Stimulated activated CD4-positive, alpha-beta T cell treated with anti-CD3 and anti-CD28 coated beads, Interleukin-12 subunit alpha, Interleukin-12 subunit beta, amount 100 ng/mL, for 4 hours (primary cell): ENCODE data around the gene TFDP2.

ENCODE experiments used
- DNase-seq: peaks from one replicate; pipeline ENCODE4 v3.0.0-alpha.2; 2020

Gene TFDP2

DNA sequence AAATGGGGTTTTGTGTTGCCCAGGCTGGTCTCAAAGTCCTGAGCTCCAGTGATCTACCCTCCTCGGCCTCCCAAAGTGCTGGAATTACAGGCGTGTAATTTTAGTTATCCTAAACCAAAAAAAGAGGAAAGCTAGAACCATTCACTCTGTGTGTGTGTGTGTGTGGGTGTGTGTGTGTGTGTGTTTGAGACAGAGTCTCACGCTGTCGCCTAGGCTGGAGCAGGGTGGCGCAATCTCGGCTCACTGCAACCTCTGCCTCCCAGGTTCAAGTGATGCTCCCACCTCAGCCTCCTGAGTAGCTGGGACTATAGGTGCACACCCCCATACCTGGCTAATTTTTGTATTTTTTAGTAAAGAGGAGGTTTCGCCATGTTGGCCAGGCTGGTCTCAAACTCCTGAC lies 84.0 kb downstream of the TFDP2 start:
- no peak for DNase-seq

DNA sequence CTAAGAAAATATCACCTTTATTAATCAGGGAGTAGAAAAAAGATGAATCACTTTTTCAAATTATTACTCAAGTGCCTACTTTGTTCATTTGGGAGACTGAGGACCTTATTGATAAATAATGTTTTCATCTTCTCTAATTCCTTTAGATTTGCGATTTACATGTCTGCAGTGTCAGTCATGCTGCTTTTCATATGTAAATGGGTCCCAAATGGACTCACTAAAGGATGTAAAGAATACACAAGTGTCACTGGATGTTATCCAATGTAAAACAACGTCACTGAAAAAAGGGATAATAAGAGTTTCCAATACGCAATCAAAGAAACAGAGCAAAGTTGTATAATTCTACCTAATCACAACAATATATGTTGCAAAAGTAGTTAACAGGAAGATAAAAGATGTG lies 84.9 kb downstream of the TFDP2 start:
- no peak for DNase-seq

DNA sequence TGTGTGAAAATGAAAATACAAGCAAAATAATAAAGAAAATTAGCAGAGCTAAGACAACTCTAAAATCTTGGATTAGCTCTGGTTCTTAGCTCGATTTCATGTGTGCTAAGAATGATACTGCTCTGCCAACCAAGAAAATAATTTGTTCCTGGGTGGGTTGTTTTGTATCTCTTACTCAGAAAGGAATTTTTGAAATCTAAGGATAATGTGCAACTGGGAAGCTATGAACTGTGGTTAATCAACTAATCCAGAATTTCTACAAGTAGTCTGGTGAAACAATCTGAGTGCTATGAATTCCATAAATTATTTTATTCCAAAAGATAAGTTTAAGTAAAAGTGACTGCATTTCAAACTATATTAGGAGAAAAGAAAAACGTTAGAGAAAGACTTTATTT lies 92.0 kb downstream of the TFDP2 start:
- no peak for DNase-seq

DNA sequence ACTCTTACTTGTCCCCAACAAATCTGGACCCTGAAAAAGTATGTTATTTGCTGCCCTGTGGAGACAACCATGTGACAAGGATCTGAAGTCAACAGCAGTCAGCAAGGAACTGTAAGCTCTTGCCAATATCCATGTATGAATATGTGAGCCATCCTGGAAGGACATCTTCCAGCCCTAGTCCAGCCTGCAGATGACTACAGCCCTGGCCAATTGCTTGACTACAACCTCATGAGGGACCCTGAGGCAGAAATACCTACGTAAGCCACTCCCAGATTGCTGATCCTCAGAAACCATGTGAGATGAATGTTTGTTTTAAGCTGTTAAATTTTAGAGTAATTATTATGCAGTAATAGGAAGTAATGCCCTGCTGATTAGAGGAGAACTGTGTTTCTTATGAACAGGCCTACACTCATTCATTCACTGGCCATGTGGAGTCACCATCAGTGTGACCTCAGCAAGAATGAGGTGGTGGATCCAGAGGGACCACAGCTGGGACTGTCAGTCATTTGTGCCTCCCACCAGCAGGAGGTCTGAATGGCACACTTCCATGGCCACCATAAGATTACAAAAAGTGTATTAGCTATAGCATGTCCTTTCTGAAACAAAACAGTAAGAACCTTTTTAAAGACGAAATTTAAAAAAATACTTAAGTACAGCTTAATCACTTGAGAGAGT lies 92.6 kb downstream of the TFDP2 start:
- DNase-seq, result no peak

DNA sequence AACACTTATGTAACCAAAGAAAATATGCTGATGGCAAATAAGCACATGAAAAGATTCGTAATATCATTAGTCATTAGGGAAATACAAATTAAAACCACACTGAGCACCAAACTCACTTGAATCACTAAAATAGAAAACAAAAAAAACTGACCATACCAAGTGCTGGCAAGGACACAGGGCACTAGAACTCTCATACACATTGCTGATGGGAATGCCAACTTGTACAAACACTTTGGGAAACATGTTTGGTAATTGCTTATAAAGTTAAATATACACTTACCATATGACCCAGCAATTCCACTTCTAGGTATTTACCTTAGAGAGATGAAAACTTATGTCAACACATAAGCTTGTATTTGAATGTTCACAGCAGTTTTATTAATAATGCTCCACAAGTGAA lies 95.5 kb downstream of the TFDP2 start:
- DNase-seq, result no peak

DNA sequence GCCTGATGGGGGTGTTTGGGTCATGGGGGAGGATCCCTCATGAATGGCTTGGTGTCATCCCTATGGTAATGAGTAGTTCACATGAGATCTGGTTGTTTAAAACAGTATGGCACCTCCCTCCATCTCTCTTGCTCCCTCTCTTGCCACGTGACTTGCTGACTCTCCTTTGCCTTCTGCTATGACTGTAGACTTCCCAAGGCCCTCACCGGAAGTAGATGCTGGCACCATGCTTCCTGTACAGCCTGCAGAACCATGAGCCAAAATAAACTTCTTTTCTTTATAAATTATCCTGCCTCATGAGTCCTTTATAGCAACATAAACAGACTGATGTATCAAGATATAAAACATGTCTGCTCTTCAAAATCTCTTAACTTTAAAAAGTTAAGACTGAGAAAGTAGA lies 96.1 kb downstream of the TFDP2 start:
- no peak for DNase-seq

DNA sequence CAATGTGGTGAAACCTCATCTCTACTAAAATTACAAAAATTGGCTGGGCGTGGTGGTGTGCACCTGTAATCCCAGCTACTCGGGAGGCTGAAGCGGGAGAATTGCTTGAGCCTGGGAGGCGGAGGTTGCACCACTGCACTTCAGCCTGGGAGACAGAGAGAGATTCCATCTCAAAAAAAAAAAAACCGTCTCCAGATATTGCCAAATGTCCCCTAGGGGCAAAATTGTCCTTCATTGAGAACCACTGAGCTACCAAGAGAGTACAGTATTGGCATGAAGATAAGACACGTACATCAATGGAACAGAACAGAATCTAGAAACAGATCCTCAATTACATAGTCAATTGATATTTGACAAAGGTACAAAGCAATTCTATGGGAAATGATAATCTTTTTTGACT lies 98.0 kb downstream of the TFDP2 start:
- no peak for DNase-seq

DNA sequence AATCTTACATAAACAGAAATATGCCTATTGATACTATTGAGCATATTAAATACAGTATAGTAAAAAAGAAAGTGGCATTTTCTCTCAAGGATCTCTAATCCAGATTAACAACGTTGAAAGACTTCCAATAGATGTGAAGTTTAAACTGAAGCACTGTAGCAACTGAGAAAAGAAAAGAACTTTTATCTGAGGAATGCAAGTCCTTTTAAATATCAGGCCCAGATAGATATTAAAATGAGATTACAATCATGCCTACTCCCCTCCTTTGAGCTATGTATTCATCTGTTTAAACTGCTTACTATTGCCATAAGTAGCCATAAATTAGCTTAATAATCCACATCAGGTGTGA lies 102.3 kb downstream of the TFDP2 start:
- no peak for DNase-seq

DNA sequence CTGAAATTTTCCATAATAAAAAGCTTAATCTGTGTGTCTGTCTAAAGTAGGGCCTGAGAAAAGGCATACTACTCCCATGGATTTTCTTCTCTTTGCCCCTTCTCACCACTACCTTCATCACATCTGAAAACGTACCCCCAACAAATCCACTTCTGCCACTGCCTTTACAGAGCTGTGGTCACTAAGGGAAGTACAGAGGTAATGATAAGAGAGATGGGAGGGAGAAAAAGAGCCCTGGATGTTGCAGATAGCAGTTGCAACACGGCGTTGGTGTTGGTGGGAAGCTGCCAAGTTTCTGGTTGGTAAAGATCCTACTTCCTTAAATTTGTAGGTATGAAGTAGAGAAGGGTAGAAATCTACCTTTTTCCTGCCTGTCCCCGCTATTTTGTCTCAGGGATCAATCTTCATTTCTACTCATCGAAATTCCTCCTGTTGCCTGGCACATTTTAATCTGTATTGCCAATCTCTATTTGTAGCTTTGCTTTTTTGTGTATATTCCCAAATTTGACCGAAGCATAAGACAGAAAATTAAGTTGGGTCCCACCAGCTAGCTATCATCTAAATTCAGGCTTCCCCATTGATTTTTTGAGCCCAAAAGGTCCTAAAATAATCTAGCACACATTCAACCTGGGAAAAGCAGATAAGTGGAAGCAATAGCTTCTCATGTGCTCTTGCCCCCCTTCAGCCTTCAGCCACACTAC lies 102.9 kb downstream of the TFDP2 start:
- no peak for DNase-seq

DNA sequence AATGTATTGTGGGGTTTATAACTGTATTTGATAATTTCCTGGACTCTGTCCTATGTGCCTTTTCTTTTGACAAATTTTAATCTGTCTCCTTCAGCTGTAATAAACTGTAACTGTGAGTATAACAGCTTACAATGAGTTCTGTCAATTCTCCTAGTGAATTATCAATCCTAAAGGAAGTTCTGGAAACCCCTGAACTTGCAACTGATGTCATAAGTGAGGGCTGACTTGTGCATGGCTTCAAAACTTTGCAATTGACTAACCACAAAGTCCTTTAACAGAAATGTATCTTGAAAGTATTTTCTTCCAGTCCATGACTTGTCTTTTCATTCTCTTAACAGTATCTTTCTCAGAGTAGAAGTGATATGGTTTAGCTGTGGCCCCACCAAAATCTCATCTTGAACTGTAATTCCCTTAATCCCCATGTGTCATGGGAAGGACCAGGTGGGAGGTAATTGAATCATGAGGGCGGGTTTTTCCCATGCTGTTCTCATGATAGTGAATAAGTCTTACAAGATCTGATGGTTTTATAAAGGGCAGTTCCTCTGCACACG lies 108.3 kb downstream of the TFDP2 start:
- no peak for DNase-seq

DNA sequence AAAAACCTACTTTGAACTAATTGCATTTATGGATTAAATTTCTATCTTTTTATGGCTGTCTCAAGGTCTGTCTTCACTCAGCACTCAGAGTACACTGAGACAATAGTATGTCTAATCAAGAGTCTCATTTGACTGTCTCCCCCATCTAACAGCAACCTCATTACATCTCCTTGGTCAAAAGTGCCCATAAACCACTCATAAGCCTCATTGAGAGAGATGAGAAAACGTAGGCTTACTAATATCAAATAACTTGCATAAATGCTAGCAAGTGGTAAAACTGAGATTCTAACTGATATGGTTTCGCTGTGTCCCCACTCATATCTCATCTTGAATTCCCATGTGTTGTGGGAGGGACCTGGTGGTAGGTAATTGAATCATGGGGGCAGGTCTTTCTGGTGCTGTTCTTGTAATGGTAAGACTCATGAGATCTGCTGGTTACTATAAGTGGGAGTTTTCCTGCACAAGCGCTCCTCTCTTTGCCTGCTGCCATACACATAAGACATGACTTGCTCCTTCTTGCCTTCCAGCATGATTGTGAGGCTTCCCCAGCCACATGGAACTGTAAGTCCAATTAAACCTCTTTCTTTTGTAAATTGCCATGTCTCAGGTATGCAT lies 113.9 kb downstream of the TFDP2 start:
- DNase-seq, result no peak

DNA sequence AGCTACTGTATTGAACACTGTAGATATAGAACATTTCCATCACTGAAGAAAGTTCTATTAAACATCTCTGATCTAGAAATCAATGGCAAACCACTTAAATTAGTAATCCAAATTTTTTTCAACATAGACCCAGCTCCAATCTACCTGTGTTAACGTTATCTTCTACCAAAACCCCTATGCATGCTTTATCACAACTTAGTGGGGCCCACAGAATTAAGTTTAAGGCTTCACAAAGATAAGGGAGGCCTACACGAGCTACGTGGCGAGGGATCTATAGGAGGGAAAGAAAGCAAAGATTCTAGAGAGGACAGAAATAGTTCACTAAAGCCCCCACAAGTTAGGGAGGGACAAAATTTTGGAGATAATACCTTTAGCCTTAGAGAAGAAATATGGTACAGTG lies 116.1 kb downstream of the TFDP2 start:
- no peak for DNase-seq

DNA sequence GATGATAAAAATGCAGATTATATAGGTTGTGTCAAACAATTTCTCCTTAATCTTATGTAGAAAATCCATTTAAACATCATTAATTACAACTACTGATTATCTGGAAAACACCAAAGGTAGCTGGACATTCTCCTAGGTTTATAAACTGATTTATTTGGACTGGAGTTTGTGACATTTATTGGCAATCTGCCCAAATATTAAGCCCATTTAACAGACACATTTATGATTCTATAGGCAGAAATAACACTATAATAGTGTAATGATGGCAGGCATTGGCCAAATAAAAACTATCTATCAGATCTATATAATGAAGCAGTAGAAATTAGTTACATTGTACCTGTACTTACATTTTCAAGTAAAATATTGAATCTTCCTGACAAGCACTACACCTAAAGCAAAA lies 117.8 kb downstream of the TFDP2 start:
- DNase-seq, result no peak

DNA sequence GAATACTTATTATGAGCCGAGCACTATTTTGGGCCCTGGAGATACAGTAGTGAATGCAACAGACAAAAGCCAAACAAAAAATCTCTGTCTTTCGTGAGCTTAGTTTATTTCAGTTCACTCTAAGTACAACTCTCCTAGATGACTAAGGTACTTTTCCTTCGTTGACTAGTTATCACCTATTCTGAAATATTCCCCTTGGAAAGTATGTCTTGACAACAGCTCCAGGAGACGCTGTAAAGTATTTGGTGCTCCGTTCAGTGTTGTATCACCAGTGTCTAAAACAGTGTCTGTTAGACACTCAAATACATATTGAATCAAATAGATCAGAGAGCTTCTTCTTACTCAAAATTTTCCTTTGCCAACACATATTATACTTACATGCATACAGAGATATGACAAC lies 119.6 kb downstream of the TFDP2 start:
- no peak for DNase-seq

DNA sequence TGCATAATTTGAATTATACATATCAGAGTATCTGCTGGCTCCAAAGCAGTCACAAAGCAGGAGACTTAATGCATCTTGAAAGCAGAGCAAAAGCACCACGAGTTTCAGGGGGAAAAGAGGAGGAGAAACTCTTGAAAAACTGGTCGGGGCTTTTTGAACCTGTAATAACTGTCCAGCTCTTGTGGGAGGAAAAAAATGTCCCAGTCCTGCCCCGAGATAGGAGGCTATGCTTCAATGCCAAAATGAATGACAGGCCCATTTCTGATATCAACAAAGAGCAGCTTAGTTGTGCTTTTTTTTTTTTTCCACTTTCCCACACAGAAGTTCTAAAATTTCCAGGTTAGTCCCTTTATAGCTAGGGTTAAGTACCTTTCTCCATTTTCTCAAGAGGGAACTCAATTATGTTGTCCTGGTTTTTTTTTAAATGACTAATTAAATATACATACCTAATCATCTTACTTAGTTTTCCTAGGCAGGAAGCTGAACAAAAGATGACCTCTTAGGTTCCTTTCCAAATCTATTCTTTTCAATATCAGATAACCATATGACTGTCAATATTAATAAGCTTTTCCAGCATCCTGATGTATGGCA lies 120.2 kb downstream of the TFDP2 start:
- DNase-seq, result no peak

DNA sequence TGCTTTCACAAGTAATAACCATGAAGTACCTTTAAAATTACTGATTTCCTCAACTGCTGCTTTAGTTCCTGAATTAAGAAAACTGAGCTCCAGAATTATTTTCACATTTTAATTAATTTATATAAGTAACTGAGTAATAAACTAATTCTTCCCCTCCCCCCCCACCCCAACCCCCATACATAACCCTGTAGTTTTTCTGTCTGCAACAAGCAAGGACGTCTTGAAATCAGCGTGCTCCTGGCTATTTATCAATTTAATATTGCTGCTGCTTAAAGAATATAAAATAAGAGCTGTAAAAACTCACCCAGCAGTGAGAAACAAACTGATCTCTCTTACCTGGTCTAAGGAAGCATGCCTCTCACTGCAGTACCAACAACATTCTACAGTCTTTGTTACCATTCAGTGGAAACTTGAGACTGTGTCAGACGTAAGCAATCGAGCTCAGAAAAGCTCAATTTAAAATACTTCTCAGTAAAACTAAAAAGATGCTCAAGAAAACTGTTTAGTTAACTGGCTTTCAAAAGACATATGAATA lies 121.0 kb downstream of the TFDP2 start:
- DNase-seq, result no peak

DNA sequence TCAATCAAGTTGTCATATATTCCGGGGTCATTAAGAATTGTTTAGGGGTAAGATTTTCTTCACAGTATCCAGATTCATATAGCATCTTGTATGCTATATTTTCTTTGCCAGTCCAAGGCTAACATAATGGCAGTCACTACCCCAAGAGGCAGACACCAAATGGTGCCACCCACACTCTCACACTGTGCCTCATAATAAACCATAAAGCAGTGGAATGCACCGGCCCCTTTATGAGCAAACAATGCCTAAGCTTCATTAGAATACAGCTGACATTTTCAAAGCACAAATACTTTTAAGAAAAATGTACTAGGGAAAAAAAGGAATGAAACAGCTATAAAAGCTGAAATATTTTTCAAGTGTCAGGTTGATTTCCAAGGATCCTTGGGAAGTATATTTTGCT lies 121.6 kb downstream of the TFDP2 start:
- DNase-seq, result no peak

DNA sequence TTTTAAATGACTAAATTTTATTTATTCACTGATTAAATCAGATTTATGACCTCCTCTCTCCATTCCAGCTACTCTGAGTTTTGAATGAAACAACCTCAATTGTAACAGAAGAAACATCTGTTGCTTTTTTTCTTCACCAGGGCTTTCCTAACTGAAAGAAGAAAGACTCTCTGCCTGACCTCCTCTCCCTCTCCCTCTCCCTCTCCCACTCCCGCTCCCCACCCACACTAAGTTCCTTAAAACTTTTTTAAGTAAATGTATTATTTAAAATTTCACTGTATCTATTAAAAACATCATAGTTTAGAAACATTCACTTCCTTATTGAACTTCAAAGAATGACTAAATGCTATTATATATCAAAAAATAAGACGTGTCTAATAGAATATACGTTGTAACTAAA lies 122.0 kb downstream of the TFDP2 start:
- no peak for DNase-seq

DNA sequence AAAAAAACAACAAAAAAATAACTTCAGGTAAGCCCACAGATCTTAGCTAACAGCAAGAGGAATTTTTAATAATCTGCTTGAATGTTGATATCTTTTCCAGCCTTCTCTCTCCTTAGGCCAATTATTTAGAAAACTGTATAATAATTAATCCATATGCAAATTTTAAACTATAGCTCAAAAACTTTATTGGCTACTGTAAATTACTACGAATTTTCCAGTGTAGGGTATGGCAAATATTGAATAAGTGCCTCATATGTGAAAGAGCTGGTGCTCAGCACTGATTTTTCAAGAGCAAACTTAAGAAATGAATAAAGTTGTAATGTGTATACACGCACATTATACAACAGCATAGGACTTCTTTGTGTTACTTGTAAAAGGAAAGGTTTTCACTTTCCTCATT lies 123.0 kb downstream of the TFDP2 start:
- no peak for DNase-seq

DNA sequence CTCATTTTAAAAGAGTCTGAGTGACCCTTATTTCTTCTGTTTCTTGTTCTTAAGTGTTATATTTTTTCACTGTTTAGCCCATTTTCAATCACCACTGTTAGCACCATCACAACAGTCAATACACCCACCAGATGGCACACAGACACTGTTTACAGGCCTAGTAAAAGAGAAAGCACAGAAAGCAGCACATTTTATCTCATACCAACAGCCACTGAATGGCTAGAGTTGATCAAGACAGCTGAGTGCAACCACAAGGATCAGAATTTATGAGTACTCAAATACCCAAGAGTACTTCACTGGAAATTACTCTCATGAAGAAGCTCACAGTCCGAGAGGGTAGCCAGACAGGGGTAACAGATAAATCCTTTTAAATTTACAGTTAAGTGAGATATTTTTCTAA lies 127.0 kb downstream of the TFDP2 start:
- DNase-seq, result no peak

DNA sequence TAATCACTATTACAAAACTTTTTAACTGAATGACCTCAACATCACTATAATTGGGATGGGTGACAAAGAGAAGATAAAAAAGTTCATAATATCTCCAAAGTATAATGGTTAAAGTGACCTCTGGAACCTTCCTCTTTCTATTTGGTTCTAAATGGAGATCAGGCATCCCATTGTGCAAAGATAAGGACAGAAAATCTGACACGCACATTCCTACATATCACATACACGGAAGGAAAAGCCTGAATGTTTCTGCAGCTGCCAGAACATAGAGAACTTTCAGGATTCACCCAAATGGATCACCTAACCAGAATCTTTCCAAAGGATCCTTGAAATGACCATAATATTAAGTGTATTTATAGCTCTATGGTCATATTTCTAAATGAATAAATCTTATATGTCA lies 128.2 kb downstream of the TFDP2 start:
- DNase-seq, result no peak

DNA sequence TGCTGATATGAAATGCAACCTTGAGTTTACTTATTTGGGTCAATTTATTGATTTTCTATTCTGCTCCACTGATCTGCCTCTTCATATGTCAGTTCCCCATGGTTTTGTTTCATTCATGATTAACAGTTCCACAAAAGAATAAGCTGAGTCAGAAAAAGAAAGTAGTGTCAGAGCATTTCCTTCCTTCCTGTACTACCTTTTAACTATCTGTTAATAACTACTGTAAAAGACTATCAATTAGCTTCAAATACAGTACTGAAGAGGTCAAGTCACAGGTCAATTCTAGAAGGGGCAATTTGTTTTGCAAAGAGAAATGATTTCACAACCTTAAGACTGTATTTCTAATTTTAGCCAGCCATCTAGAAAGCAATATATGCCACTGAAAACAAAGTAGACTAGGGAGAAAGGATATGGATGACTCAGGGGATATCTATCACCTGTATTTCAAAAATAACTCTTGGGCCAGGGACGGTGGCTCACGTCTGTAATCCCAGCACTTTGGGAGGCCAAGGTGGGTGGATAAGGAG lies 129.5 kb downstream of the TFDP2 start:
- no peak for DNase-seq

DNA sequence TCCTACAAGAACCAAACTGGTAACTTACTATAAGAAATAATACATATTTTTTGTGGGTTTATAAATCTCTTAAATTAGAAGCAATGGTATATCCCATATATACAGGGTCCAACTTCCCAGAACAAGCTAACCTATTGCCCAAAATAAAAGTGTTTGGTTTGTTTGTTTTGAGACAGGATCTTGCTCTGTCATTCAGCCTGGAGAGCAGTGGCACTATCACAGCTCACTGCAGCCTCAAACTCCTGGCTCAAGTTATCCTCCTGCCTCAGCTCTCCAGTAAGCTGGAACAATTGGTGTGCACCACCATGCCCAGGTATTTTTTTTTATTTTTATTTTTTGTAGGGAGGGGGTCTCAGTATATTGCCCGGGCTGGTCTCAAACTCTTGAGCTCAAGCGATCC lies 135.4 kb downstream of the TFDP2 start:
- no peak for DNase-seq
